ENCODE data around the gene MGAT3. TPM values are rescaled to one million over a fixed set of nuclear protein-coding genes. Genes with fewer than 3 reads are reported as not detected.

MGAT3 gene
- total RNA-seq, 1 donor from 2014 or later: 43.6 TPM

DNA sequence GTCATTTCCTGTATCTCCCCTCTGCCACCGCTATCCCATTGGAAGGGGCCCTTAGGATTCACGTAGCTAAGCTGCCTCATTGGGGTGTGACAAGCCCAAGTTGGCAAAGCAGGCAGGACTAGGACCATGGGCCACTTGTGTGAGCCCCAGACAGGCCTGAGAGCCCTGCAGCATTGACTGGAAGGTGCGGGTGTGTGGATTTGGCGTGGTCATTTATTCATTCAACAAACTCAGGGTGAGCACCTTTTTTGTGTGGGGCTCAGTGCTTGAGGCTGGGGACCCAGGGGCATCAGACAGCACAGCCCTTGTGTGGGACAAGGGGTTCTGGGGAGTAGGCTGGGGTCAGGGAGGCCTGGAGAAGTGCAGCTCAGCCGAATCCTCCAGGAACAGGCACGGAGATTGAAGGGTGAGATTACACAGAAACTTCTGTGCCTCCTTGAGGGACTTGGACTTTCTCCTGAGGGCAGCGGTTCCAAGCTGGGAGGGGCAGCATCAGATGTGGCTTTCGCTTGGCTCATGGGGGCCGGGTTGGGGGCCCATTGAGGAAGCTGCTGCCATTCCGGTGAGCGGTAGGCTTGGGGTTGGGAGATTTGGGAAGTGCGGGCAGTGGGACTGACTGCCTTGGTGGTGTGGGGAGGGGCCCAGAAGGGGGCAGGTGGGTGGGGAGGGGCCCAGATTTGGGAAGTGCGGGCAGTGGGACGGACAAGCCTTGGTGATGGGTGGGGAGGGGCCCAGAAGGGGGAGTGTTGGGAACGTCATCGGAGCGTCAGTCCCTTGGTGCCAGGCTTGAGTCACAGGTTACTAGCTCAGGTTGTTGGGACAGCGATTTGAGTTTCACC, 11.9 kb downstream of the MGAT3 start:
- peaks cover 48% of the 10 kb centered on the region for H3K4me1 Mint-ChIP-seq
- no peaks in the 10 kb centered on the region for H3K36me3 Mint-ChIP-seq
- no peaks in the 10 kb centered on the region for H3K9me3 Mint-ChIP-seq
- H3K27ac Mint-ChIP-seq: peak overlapping the region; percentile 11
- DNase-seq (ENCODE audit: low spot score in 2 of 2, unreplicated experiment in 2 of 2): no peak
- TF ChIP-seq CTCF (IDR thresholded peaks at IDR 0.05; ENCODE audit: unreplicated experiment): no peak
- no peak overlapping the region for H3K4me3 Mint-ChIP-seq
- no peaks in the 10 kb centered on the region for H3K27me3 Mint-ChIP-seq (ENCODE audit: low read depth)

DNA sequence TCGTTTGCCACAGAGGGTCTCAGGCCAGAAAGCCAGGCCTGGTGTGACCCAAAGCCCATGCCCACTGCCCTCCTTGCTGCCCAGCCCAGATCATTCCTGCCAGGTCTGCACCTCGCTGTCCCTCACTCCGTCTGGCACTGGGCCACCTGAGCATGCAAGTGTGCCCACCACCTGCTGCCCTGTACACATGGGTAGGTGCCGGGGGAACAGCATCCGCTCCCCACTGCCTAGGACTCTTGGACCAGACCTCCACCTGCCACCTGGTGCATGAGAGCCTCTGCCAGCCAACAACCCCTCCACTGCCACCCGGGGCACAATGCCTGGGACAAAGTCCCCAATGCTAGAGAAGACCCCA, 12.5 kb downstream of the MGAT3 start:
- H3K27me3 Mint-ChIP-seq (ENCODE audit: low read depth): no peaks in the 10 kb centered on the region
- no peak for DNase-seq (ENCODE audit: low spot score in 2 of 2, unreplicated experiment in 2 of 2)
- H3K4me1 Mint-ChIP-seq: peaks cover 49% of the 10 kb centered on the region
- H3K36me3 Mint-ChIP-seq: no peaks in the 10 kb centered on the region
- no peak overlapping the region for H3K27ac Mint-ChIP-seq
- H3K4me3 Mint-ChIP-seq: no peak overlapping the region
- TF ChIP-seq CTCF (IDR thresholded peaks at IDR 0.05; ENCODE audit: unreplicated experiment): no peak
- no peaks in the 10 kb centered on the region for H3K9me3 Mint-ChIP-seq

DNA sequence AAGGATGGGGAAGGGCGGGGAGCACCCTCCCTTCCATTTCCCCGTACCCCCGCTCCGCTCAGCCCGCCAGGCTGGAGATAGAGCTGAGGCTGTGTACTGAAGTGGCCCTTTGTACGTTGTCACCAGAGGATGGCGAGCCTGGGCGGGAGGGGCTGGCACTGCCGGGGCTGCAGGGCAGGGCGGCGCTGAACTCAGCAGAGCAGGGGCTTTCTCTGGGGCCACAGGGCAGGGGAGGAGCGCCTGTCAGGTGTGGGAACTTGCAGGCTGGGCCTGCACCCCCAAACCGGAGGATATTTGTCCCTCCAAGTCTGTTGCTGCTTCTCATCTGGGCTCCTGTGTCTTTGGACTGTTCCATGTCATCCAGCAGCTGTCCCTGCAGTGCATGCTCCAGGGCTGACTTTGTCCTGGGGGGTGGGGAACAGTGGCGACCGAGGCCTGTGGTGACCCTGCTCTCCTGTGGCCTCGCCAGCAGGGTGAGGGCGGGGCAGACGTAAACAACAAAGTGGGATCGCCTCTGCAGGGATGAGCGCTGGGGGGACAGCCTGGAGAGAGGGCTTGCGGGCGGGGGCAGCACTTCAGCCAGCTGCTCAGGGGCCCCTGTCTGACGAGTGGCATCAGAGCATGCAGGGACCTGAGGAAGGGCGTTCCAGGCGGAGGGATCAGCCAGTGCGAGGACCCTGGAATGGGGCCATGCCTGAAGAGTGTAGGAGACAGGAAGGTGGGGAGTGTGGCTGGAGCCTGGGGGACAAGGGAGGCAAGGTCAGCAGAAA, 13.1 kb downstream of the MGAT3 start:
- Mint-ChIP-seq H3K9me3 (no peaks in the 10 kb centered on the region), H3K27ac (peak overlapping the region; percentile 73), H3K27me3 (ENCODE audit: low read depth) (no peaks in the 10 kb centered on the region), H3K36me3 (no peaks in the 10 kb centered on the region), H3K4me3 (no peak overlapping the region), H3K4me1 (peaks cover 54% of the 10 kb centered on the region)
- no peak for TF ChIP-seq CTCF (IDR thresholded peaks at IDR 0.05; ENCODE audit: unreplicated experiment)
- no peak for DNase-seq (ENCODE audit: low spot score in 2 of 2, unreplicated experiment in 2 of 2)

DNA sequence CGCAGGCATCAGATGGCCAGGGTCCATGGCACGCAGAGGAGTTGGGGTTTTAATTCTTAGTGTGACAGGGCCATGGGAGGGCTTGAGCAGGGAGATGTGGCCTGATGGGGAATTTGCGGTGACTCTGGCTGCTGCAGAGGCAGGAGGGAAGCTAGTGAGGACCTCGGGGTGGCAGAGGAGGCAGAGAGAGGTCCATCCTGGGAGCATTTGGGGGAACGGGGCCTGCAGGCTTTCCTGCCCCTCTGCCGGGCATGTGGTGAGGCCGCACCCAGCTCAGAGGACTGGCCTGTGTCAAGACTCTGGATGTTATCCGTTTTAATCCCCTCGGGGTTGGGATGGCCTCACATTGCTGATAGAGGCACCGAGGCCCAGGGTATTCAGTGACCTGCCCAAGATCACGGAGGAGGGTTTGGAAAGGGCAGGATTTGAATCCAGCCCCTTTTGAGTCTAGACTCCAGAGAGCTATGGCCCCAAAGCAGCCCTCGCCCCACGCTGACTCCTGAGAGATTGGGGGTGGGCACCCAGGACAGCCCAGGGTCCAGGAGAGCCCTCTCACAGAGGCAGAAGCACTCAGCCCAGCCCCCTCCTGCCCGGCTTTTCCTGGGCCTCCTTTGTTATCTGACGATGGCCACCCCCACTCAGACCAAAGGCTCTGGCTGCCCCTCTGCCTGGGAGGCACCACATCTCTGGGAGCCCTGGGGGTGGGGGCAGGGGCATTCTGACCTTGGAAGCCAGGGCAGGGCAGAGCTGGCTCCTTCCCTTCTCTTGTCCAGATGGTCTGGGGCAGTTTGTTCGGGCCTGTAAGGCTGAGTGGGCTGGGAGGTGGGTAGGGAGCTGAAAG, 13.9 kb downstream of the MGAT3 start:
- no peak overlapping the region for H3K4me3 Mint-ChIP-seq
- H3K27me3 Mint-ChIP-seq (ENCODE audit: low read depth): no peaks in the 10 kb centered on the region
- peaks cover 62% of the 10 kb centered on the region for H3K4me1 Mint-ChIP-seq

More for the DNA sequence above, 13.9 kb downstream of the MGAT3 start:
- Mint-ChIP-seq H3K27ac (peak overlapping the region; percentile 73), H3K9me3 (no peaks in the 10 kb centered on the region), H3K36me3 (no peaks in the 10 kb centered on the region)
- TF ChIP-seq CTCF (IDR thresholded peaks at IDR 0.05; ENCODE audit: unreplicated experiment): no peak
- no peak for DNase-seq (ENCODE audit: low spot score in 2 of 2, unreplicated experiment in 2 of 2)
